ENCODE measurements around the gene CELF4. TPM values are rescaled to one million over a fixed set of nuclear protein-coding genes. Genes with fewer than 3 reads are reported as not detected.

The CELF4 gene
- polyA plus RNA-seq, 1 experiment = not detected

- no peaks in the 10 kb centered on the region for H3K36me3 ChIP-seq (ENCODE audit: control insufficient read depth, insufficient read depth, low read length)
- no peak for DNase-seq (ENCODE audit: low read depth)
- ChIA-PET CTCF (no interaction called here), POLR2A (no interaction called here)
- no peak overlapping the region for H3K4me3 ChIP-seq (ENCODE audit: low read depth, low read length)
- TF ChIP-seq CTCF (IDR thresholded peaks at IDR 0.05; ENCODE audit: insufficient read depth, low read depth, low read length) = no peak
- H3K27me3 ChIP-seq (ENCODE audit: control insufficient read depth, insufficient read depth, low read length) = peaks cover 10% of the 10 kb centered on the region
Measured at GRCh38 chr18:37248281-37248680, 317.3 kb downstream of the CELF4 start.

- no peaks in the 10 kb centered on the region for H3K36me3 ChIP-seq (ENCODE audit: control insufficient read depth, insufficient read depth, low read length)
- CTCF ChIA-PET = no interaction called here
- DNase-seq (ENCODE audit: low read depth) = no peak
Measured at GRCh38 chr18:37247497-37248161, 318.0 kb downstream of the CELF4 start.

GRCh38 chr18:37246779-37247340 lies 318.7 kb downstream of the CELF4 start:
- DNase-seq (ENCODE audit: low read depth) = no peak
- Histone ChIP-seq H3K4me3 (ENCODE audit: low read depth, low read length) (no peak overlapping the region), H3K36me3 (ENCODE audit: control insufficient read depth, insufficient read depth, low read length) (no peaks in the 10 kb centered on the region), H3K27me3 (ENCODE audit: control insufficient read depth, insufficient read depth, low read length) (peaks cover 3% of the 10 kb centered on the region)
- CTCF ChIA-PET = no interaction called here
- POLR2A ChIA-PET = no interaction called here
- TF ChIP-seq CTCF (IDR thresholded peaks at IDR 0.05; ENCODE audit: insufficient read depth, low read depth, low read length) = no peak

More at GRCh38 chr18:37247497-37248161, 318.0 kb downstream of the CELF4 start:
- peaks cover 3% of the 10 kb centered on the region for H3K27me3 ChIP-seq (ENCODE audit: control insufficient read depth, insufficient read depth, low read length)
- H3K4me3 ChIP-seq (ENCODE audit: low read depth, low read length) = no peak overlapping the region
- TF ChIP-seq CTCF (IDR thresholded peaks at IDR 0.05; ENCODE audit: insufficient read depth, low read depth, low read length) = no peak
- POLR2A ChIA-PET = no interaction called here

- CTCF ChIA-PET = interaction anchor here (0.6 to 1.9 kb wide), 2 partner anchors 13 to 153 kb away, joined by 3 to 7 read pairs; no protein-coding TSS in a partner anchor
- Histone ChIP-seq H3K4me3 (ENCODE audit: low read depth, low read length) (no peak overlapping the region), H3K27me3 (ENCODE audit: control insufficient read depth, insufficient read depth, low read length) (peaks cover 3% of the 10 kb centered on the region; the same call in 1 of the 2 replicates), H3K36me3 (ENCODE audit: control insufficient read depth, insufficient read depth, low read length) (no peaks in the 10 kb centered on the region)
- POLR2A ChIA-PET = no interaction called here
- no peak for TF ChIP-seq CTCF (IDR thresholded peaks at IDR 0.05; ENCODE audit: insufficient read depth, low read depth, low read length)
- DNase-seq (ENCODE audit: low read depth) = no peak
Measured at GRCh38 chr18:37244618-37245017, 321.0 kb downstream of the CELF4 start.

GRCh38 chr18:37243741-37244140 lies 321.9 kb downstream of the CELF4 start:
- POLR2A ChIA-PET = no interaction called here
- no peak for DNase-seq (ENCODE audit: low read depth)
- TF ChIP-seq CTCF (IDR thresholded peaks at IDR 0.05; ENCODE audit: insufficient read depth, low read depth, low read length) = no peak
- CTCF ChIA-PET = interaction anchor here (1.9 kb wide), 1 partner anchor 14 kb away, joined by 7 read pairs; no protein-coding TSS in a partner anchor
- Histone ChIP-seq H3K4me3 (ENCODE audit: low read depth, low read length) (no peak overlapping the region), H3K27me3 (ENCODE audit: control insufficient read depth, insufficient read depth, low read length) (peaks cover 3% of the 10 kb centered on the region; the same call in 1 of the 2 replicates), H3K36me3 (ENCODE audit: control insufficient read depth, insufficient read depth, low read length) (no peaks in the 10 kb centered on the region)
